ENCODE data around the gene AK8. TPM values are rescaled to one million over a fixed set of nuclear protein-coding genes. Genes with fewer than 3 reads are reported as not detected.

AK8 gene
- total and polyA plus RNA-seq, 2 of the 4 experiments (the other 2 are of a cell fraction): under 0.01 to 0.09 TPM

DNA sequence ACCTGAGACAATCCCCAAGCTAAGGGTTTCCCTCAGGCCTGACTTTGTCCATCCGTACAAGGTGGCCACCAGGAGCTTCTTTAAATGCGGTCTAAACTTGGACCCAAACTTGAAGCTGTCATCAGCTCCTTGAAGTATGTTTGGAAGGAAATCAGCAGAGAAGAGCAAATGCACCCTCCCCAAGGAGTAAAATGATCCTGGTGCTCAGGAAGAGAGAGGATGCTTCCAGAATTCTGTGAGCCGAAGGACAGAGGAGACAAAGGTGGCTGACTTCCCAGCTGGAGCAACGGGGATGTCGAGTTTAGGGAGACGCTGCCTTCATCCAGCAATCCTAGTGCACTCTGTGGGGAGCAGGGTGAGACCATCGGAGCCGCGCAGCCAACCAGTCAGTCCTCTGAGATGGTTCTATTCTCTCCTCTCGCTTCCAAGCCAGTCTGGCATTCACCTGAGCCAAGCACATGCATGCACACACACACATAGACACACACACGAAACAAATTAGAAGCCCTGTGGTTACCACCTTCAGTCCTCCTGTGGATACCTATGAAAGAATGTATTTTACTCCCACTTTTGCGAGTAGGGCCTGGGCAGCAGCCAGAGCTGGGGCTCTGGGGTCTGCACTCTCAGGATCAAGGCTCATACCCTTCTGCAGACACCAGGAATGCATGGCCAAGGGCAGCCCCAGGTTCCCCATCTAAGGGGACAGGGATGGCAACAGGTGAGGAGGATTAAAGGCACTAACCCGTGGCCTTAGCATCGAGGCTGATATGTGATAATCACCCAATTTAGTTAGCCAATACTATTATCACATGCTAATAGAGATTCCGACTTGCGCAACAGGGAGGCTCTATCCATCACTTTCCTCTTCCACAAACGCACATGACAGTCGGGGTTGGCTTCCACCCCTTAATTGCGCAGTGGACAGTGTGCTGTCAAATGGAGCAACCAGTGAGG lies 132.1 kb downstream of the AK8 start:
- in situ Hi-C loops (cut with MboI; ENCODE audit: low sequenced_read_pairs) (no loop called here), intact Hi-C loops (cut with micrococcal nuclease) (no loop called here), dilution Hi-C loops (cut with HindIII; ENCODE audit: low sequenced_read_pairs, unreplicated experiment) (no loop called here)
- H3K27me3 ChIP-seq (ENCODE audit: control insufficient read depth, insufficient read depth, low read length): peaks cover 57% of the 10 kb centered on the region
- no peak overlapping the region for H3K18ac ChIP-seq (ENCODE audit: low read depth, low read length)
- POLR2A ChIA-PET (ENCODE audit: unreplicated experiment): no interaction called here
- BruUV-seq (replicated peaks): no TSS peak
- no peak overlapping the region for H3K4ac ChIP-seq (ENCODE audit: low read depth, low read length)
- no peaks in the 10 kb centered on the region for H3K79me1 ChIP-seq (ENCODE audit: low read depth in 1 of 2, low read length in 2 of 2)
- H3K36me3 ChIP-seq (ENCODE audit: control insufficient read depth, insufficient read depth, low read length): no peaks in the 10 kb centered on the region
- H4K20me1 ChIP-seq (ENCODE audit: insufficient read depth, low read length): no peaks in the 10 kb centered on the region
- H3K9me3 ChIP-seq (ENCODE audit: control insufficient read depth, insufficient read depth, low read length): peaks cover 7% of the 10 kb centered on the region
- H4K91ac ChIP-seq (ENCODE audit: insufficient read depth, low read depth, low read length): no peak overlapping the region
- CTCF ChIA-PET: no interaction called here
- no peaks in the 10 kb centered on the region for H3K9me1 ChIP-seq (ENCODE audit: insufficient read depth, low read length)
- H3K14ac ChIP-seq (replicated peaks; ENCODE audit: low read depth, low read length): no peak overlapping the region
- H3K4me2 ChIP-seq (ENCODE audit: low read depth, low read length): no peak overlapping the region
- no peak overlapping the region for H3K4me3 ChIP-seq (ENCODE audit: insufficient read depth, low read depth, low read length)
- no peak overlapping the region for H3K27ac ChIP-seq (ENCODE audit: insufficient read depth, low read length)
- ATAC-seq (ENCODE audit: low read depth): no peak
- no peak for DNase-seq
- H2AK5ac ChIP-seq (ENCODE audit: low read depth, low read length): no peak overlapping the region
- no peak for TF ChIP-seq USF2 (IDR thresholded peaks at IDR 0.05; ENCODE audit: low read depth, low read length)
- TF ChIP-seq CEBPB (IDR thresholded peaks at IDR 0.05; ENCODE audit: low read depth, low read length): peak; percentile 50; the same call in 1 of the 2 replicates
- H4K5ac ChIP-seq (ENCODE audit: low read depth, low read length): no peak overlapping the region
- H2BK5ac ChIP-seq (ENCODE audit: low read depth, low read length, poor library complexity, severe bottlenecking): no peak overlapping the region
- 40% methylated on average over 1 of the region's 19 CpGs; no CpG with 5 or more reads in 1 of the 2 experiments for WGBS, 2 experiments (ENCODE audit: extremely low coverage in 2 of 2, insufficient read length in 1 of 2)
- no peak overlapping the region for H2BK15ac ChIP-seq (ENCODE audit: low read depth, low read length)
- H2BK120ac ChIP-seq (ENCODE audit: low read depth, low read length): no peak overlapping the region
- no peak overlapping the region for H3K23ac ChIP-seq (ENCODE audit: low read depth, low read length)
- no peak overlapping the region for H3K9ac ChIP-seq (ENCODE audit: low read depth, low read length)
- no peak overlapping the region for H2BK20ac ChIP-seq (ENCODE audit: low read depth, low read length)
- no peak overlapping the region for H2AFZ ChIP-seq (replicated peaks; ENCODE audit: low read length, poor library complexity)
- no peak overlapping the region for H2AK9ac ChIP-seq (replicated peaks; ENCODE audit: low read depth, low read length, poor library complexity)
- H3K56ac ChIP-seq (ENCODE audit: extremely low read depth, insufficient read depth, low read length): no peak overlapping the region
- no peak overlapping the region for H4K8ac ChIP-seq (ENCODE audit: low read depth in 2 of 2, low read length in 2 of 2)
- H3K4me1 ChIP-seq (ENCODE audit: control insufficient read depth, insufficient read depth, low read length): no peaks in the 10 kb centered on the region

Measured in IMR-90 (cell line).